Adrenal gland (tissue), 5 donors: Measurements from ENCODE around the gene EMILIN1.

ENCODE experiments used
- CTCF ChIP-seq, 6 experiments: fragments of 450-650 bp in 4 of 6; fragments of 200-600 bp in 2 of 6; sonication (generic) in 1 of 6; IDR thresholded peaks; 1 replicate in 5 of 6; 2 replicates in 1 of 6; pipeline versions ENCODE4 v1.5.1 to v1.8.0; 2016 to 2021; ENCODE audit warnings: antibody characterized with exemption in 6 of 6, mild to moderate bottlenecking in 2 of 6, moderate library complexity in 1 of 6
- POLR2A ChIP-seq, 2 donors: fragments of 450-650 bp; IDR thresholded peaks; one replicate each; pipeline ENCODE4 v1.6.1; 2017; ENCODE audit warnings: antibody characterized with exemption in 2 of 2, mild to moderate bottlenecking in 2 of 2, moderate library complexity in 1 of 2
- donor health status: DM: no; HTN: no; CAD: no.

- no peak for TF ChIP-seq CTCF (IDR thresholded peaks at IDR 0.05)
- no peak for TF ChIP-seq POLR2A (IDR thresholded peaks at IDR 0.05)
Observed at GRCh38 chr2:27121906-27122305, 43.5 kb downstream of the EMILIN1 start.
